Activated T-helper 1 cell treated with anti-CD3 and anti-CD28 coated beads, Interleukin-12 subunit alpha, Interleukin-12 subunit beta, Interleukin-2, Interleukin-4 antibody, amounts not matched to agents 30 ng/mL and 10 ng/mL and 1 ng/mL, durations not matched to agents 14 hours and 24 hours and 36 hours (primary cell): ENCODE results near the gene SIPA1L3. TPM values are rescaled to one million over a fixed set of nuclear protein-coding genes. Genes with fewer than 3 reads are reported as not detected.

Experiments
- DNase-seq: peaks from one replicate; pipeline ENCODE4 v3.0.0; 2021; ENCODE audit warnings: low spot score
- H3K27ac Mint-ChIP-seq: one replicate; pipeline ENCODE4 v1.8.0; 2021; ENCODE audit warnings: mild to moderate bottlenecking, mixed read lengths
- H3K27me3 Mint-ChIP-seq: one replicate; pipeline ENCODE4 v1.8.0; 2022; ENCODE audit warnings: mild to moderate bottlenecking, moderate library complexity, mixed read lengths; ENCODE audit not compliant: insufficient read depth
- H3K36me3 Mint-ChIP-seq: one replicate; pipeline ENCODE4 v1.8.0; 2021; ENCODE audit warnings: low read depth, mixed read lengths
- H3K4me1 Mint-ChIP-seq: one replicate; pipeline ENCODE4 v1.8.0; 2021; ENCODE audit warnings: low read depth, mixed read lengths
- H3K4me3 Mint-ChIP-seq: one replicate; pipeline ENCODE4 v1.8.0; 2021; ENCODE audit warnings: mild to moderate bottlenecking, moderate library complexity, mixed read lengths
- H3K9me3 Mint-ChIP-seq: one replicate; pipeline ENCODE4 v1.8.0; 2021; ENCODE audit warnings: mixed read lengths
- intact Hi-C: fragments of 100-400 bp; cut with micrococcal nuclease; formaldehyde crosslinking; loops from one replicate; pipeline ENCODE4 v1.15.1; 2024
- total RNA-seq: library from RNA; stranded (reverse); gene quantifications from 2 replicates; pipeline ENCODE4 v1.2.3, GENCODE V29; 2022

SIPA1L3 gene
- total RNA-seq, 1 donor from 2014 or later: 16.7 TPM

GRCh38 chr19:38115271-38115802 is 208.3 kb downstream of the SIPA1L3 start:
- DNase-seq: no peak
- Mint-ChIP-seq H3K4me3 (no peak overlapping the region), H3K9me3 (no peaks in the 10 kb centered on the region), H3K36me3 (peaks cover 20% of the 10 kb centered on the region), H3K27me3 (no peaks in the 10 kb centered on the region), H3K27ac (no peak overlapping the region), H3K4me1 (no peaks in the 10 kb centered on the region)
- intact Hi-C loops: no loop called here

GRCh38 chr19:38118176-38118575 is 211.2 kb downstream of the SIPA1L3 start:
- Mint-ChIP-seq H3K9me3 (peaks cover 4% of the 10 kb centered on the region), H3K27me3 (no peaks in the 10 kb centered on the region), H3K27ac (no peak overlapping the region), H3K4me1 (no peaks in the 10 kb centered on the region), H3K4me3 (no peak overlapping the region), H3K36me3 (peaks cover 10% of the 10 kb centered on the region)
- DNase-seq: no peak
- intact Hi-C loops: no loop called here

- Mint-ChIP-seq H3K27me3 (no peaks in the 10 kb centered on the region), H3K36me3 (peaks cover 9% of the 10 kb centered on the region), H3K9me3 (peaks cover 4% of the 10 kb centered on the region), H3K4me3 (no peak overlapping the region), H3K27ac (no peak overlapping the region), H3K4me1 (no peaks in the 10 kb centered on the region)
- intact Hi-C loops: no loop called here
- DNase-seq: no peak
Measured at GRCh38 chr19:38120471-38121025, 213.5 kb downstream of the SIPA1L3 start.

- H3K9me3 Mint-ChIP-seq: peaks cover 4% of the 10 kb centered on the region
- no peaks in the 10 kb centered on the region for H3K4me1 Mint-ChIP-seq
- no peak overlapping the region for H3K4me3 Mint-ChIP-seq
- H3K27ac Mint-ChIP-seq: no peak overlapping the region
- intact Hi-C loops: no loop called here
- no peak for DNase-seq
- peaks cover 9% of the 10 kb centered on the region for H3K36me3 Mint-ChIP-seq
- no peaks in the 10 kb centered on the region for H3K27me3 Mint-ChIP-seq
Measured at GRCh38 chr19:38122402-38123093, 215.5 kb downstream of the SIPA1L3 start.

GRCh38 chr19:38125238-38125637 is 218.2 kb downstream of the SIPA1L3 start:
- intact Hi-C loops: no loop called here
- Mint-ChIP-seq H3K27me3 (no peaks in the 10 kb centered on the region), H3K4me3 (no peak overlapping the region), H3K27ac (no peak overlapping the region), H3K9me3 (peaks cover 4% of the 10 kb centered on the region), H3K4me1 (no peaks in the 10 kb centered on the region), H3K36me3 (no peaks in the 10 kb centered on the region)
- no peak for DNase-seq

GRCh38 chr19:38130399-38130798 is 223.4 kb downstream of the SIPA1L3 start:
- Mint-ChIP-seq H3K4me1 (no peaks in the 10 kb centered on the region), H3K27ac (no peak overlapping the region), H3K36me3 (peaks cover 1% of the 10 kb centered on the region), H3K4me3 (no peak overlapping the region), H3K9me3 (no peaks in the 10 kb centered on the region), H3K27me3 (no peaks in the 10 kb centered on the region)
- DNase-seq: no peak
- intact Hi-C loops: no loop called here

GRCh38 chr19:38132781-38133180 is 225.8 kb downstream of the SIPA1L3 start:
- H3K9me3 Mint-ChIP-seq: no peaks in the 10 kb centered on the region
- H3K27ac Mint-ChIP-seq: no peak overlapping the region
- no peaks in the 10 kb centered on the region for H3K27me3 Mint-ChIP-seq
- H3K36me3 Mint-ChIP-seq: peaks cover 1% of the 10 kb centered on the region
- no peak for DNase-seq
- no peak overlapping the region for H3K4me3 Mint-ChIP-seq
- intact Hi-C loops: no loop called here
- no peaks in the 10 kb centered on the region for H3K4me1 Mint-ChIP-seq

GRCh38 chr19:38133319-38133718 is 226.3 kb downstream of the SIPA1L3 start:
- no peaks in the 10 kb centered on the region for H3K27me3 Mint-ChIP-seq
- no peaks in the 10 kb centered on the region for H3K4me1 Mint-ChIP-seq
- no peak overlapping the region for H3K27ac Mint-ChIP-seq
- no peaks in the 10 kb centered on the region for H3K9me3 Mint-ChIP-seq
- intact Hi-C loops: no loop called here
- peaks cover 1% of the 10 kb centered on the region for H3K36me3 Mint-ChIP-seq
- DNase-seq: no peak
- no peak overlapping the region for H3K4me3 Mint-ChIP-seq

- intact Hi-C loops: no loop called here
- peaks cover 1% of the 10 kb centered on the region for H3K36me3 Mint-ChIP-seq
- DNase-seq: no peak
- H3K4me1 Mint-ChIP-seq: no peaks in the 10 kb centered on the region
- H3K27me3 Mint-ChIP-seq: no peaks in the 10 kb centered on the region
- no peak overlapping the region for H3K4me3 Mint-ChIP-seq
- H3K27ac Mint-ChIP-seq: no peak overlapping the region
- no peaks in the 10 kb centered on the region for H3K9me3 Mint-ChIP-seq
Measured at GRCh38 chr19:38134540-38135149, 227.6 kb downstream of the SIPA1L3 start.

- H3K4me1 Mint-ChIP-seq: no peaks in the 10 kb centered on the region
- no peaks in the 10 kb centered on the region for H3K27me3 Mint-ChIP-seq
- no peak overlapping the region for H3K27ac Mint-ChIP-seq
- no peaks in the 10 kb centered on the region for H3K9me3 Mint-ChIP-seq
- H3K4me3 Mint-ChIP-seq: no peak overlapping the region
- intact Hi-C loops: no loop called here
- peaks cover 1% of the 10 kb centered on the region for H3K36me3 Mint-ChIP-seq
- no peak for DNase-seq
Measured at GRCh38 chr19:38135150-38135998, 228.4 kb downstream of the SIPA1L3 start.

GRCh38 chr19:38139122-38139521 is 232.1 kb downstream of the SIPA1L3 start:
- Mint-ChIP-seq H3K4me3 (no peak overlapping the region), H3K27ac (no peak overlapping the region), H3K4me1 (no peaks in the 10 kb centered on the region), H3K36me3 (no peaks in the 10 kb centered on the region), H3K27me3 (no peaks in the 10 kb centered on the region), H3K9me3 (no peaks in the 10 kb centered on the region)
- intact Hi-C loops: no loop called here
- no peak for DNase-seq

- Mint-ChIP-seq H3K4me1 (no peaks in the 10 kb centered on the region), H3K36me3 (no peaks in the 10 kb centered on the region), H3K9me3 (no peaks in the 10 kb centered on the region), H3K4me3 (no peak overlapping the region), H3K27me3 (no peaks in the 10 kb centered on the region), H3K27ac (no peak overlapping the region)
- intact Hi-C loops: no loop called here
- DNase-seq: no peak
Measured at GRCh38 chr19:38141108-38141507, 234.1 kb downstream of the SIPA1L3 start.
